ENCODE data around the gene GCK.

GCK gene

DNA sequence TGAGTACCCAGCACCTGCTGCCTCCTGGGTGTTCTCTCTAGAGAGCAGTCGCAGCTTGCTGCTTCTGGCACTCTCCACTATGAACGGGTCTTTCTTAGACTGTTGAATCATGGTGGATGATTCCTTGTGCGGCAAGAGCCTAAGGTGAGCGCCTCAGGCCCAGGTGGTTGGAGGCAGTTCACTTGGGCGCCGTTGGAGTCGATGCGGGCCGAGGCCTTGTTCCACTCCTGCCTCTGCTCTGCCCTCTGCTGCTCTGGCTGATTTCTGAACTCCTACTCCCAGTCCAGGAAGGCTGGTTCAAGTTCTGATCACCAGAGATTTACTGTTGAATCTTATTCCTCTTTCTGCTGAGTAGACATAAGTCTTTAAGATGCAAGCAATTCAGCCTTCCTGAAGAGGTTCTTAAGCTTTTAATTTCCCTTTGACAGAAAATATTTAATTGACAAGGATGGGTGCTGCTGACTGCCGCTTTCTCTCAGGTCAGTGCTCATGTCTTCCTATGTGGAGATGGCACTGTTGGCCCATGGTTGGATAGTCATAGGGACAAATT is 22.0 kb upstream of the GCK start:
- TF ChIP-seq POLR2AphosphoS5 (IDR thresholded peaks at IDR 0.05; ENCODE audit: low read depth, low read length) (no peak), TAF1 (IDR thresholded peaks at IDR 0.05; ENCODE audit: borderline replicate concordance, insufficient read depth, low read length) (no peak), FOXP2 (optimal IDR thresholded peaks at IDR 0.05; ENCODE audit: borderline replicate concordance, extremely low read depth, extremely low read length, insufficient read depth) (no peak), SIN3A (IDR thresholded peaks at IDR 0.05; ENCODE audit: borderline replicate concordance, insufficient read depth, low read length) (no peak)
- TF ChIP-seq, protein P1, sequence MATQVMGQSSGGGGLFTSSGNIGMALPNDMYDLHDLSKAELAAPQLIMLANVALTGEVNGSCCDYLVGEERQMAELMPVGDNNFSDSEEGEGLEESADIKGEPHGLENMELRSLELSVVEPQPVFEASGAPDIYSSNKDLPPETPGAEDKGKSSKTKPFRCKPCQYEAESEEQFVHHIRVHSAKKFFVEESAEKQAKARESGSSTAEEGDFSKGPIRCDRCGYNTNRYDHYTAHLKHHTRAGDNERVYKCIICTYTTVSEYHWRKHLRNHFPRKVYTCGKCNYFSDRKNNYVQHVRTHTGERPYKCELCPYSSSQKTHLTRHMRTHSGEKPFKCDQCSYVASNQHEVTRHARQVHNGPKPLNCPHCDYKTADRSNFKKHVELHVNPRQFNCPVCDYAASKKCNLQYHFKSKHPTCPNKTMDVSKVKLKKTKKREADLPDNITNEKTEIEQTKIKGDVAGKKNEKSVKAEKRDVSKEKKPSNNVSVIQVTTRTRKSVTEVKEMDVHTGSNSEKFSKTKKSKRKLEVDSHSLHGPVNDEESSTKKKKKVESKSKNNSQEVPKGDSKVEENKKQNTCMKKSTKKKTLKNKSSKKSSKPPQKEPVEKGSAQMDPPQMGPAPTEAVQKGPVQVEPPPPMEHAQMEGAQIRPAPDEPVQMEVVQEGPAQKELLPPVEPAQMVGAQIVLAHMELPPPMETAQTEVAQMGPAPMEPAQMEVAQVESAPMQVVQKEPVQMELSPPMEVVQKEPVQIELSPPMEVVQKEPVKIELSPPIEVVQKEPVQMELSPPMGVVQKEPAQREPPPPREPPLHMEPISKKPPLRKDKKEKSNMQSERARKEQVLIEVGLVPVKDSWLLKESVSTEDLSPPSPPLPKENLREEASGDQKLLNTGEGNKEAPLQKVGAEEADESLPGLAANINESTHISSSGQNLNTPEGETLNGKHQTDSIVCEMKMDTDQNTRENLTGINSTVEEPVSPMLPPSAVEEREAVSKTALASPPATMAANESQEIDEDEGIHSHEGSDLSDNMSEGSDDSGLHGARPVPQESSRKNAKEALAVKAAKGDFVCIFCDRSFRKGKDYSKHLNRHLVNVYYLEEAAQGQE (IDR thresholded peaks at IDR 0.05; ENCODE audit: insufficient read depth in 1 of 2, low read depth in 2 of 2, low read length in 2 of 2), result no peak

DNA sequence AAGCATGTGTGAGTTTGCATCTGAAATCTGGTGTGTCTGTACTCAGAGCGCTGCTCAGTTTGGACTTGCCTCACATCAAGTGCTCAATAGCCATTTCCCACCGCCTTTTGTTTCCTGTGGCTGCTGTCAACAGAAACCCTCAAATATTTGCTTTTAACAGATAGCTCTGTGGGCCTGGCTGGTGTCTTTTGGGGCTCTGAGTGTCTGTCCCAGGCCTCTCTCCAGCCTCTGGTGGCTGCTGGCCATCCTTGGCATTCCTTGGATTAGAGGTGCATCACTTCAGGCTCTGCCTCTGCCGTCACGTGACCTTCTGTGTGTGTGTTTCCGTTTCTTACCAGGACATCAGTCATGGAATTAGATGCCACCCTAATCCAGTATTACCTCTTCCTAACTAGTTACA is 20.9 kb upstream of the GCK start:
- TF ChIP-seq TAF1 (IDR thresholded peaks at IDR 0.05; ENCODE audit: borderline replicate concordance, insufficient read depth, low read length) (no peak), FOXP2 (optimal IDR thresholded peaks at IDR 0.05; ENCODE audit: borderline replicate concordance, extremely low read depth, extremely low read length, insufficient read depth) (no peak), SIN3A (IDR thresholded peaks at IDR 0.05; ENCODE audit: borderline replicate concordance, insufficient read depth, low read length) (no peak), POLR2AphosphoS5 (IDR thresholded peaks at IDR 0.05; ENCODE audit: low read depth, low read length) (no peak)
- TF ChIP-seq, protein P1 (IDR thresholded peaks at IDR 0.05; ENCODE audit: insufficient read depth in 1 of 2, low read depth in 2 of 2, low read length in 2 of 2), result no peak

DNA sequence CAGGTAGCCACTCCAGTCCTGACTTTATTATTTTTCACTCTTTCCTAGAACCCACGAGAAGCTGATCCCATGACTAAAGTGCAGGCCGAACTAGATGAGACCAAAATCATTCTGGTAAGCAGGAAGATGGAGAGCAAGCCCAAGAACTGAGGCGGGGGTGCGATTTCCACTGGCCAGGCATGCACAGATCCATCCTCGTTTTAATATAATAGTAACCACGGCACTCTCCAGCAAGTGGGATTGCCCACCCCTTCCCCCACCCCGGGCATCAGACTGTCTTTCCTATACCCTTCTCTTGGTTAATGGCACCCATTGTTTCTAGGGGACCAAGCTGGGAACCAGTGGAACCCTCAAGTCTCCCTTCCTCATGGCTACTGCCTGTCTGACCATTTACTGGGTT is 18.8 kb upstream of the GCK start:
- no peak for TF ChIP-seq TAF1 (IDR thresholded peaks at IDR 0.05; ENCODE audit: borderline replicate concordance, insufficient read depth, low read length)
- TF ChIP-seq, protein P1 (IDR thresholded peaks at IDR 0.05; ENCODE audit: insufficient read depth in 1 of 2, low read depth in 2 of 2, low read length in 2 of 2), result no peak
- no peak for TF ChIP-seq POLR2AphosphoS5 (IDR thresholded peaks at IDR 0.05; ENCODE audit: low read depth, low read length)
- no peak for TF ChIP-seq FOXP2 (optimal IDR thresholded peaks at IDR 0.05; ENCODE audit: borderline replicate concordance, extremely low read depth, extremely low read length, insufficient read depth)
- TF ChIP-seq SIN3A (IDR thresholded peaks at IDR 0.05; ENCODE audit: borderline replicate concordance, insufficient read depth, low read length), result no peak

DNA sequence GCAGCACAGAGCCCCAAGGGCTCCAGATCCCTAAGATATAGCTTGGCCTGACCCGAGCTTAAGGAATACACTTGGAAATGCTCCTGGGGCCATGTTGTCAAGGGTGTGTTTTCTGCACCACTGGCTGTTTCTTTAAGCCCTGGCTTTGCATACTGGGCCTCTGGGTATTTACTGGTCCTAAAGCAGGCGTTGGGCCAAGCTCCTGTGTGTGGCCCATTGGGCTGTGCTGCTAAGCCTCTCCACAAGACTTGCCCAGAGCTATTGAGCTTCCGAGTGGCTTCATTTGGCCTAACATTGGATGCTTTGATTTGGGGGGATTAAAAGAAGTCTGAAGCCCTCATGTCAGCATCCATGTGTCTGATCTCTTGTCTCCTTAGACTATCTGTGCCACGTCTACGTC is 16.8 kb upstream of the GCK start:
- TF ChIP-seq SIN3A (IDR thresholded peaks at IDR 0.05; ENCODE audit: borderline replicate concordance, insufficient read depth, low read length), result no peak
- no peak for TF ChIP-seq POLR2AphosphoS5 (IDR thresholded peaks at IDR 0.05; ENCODE audit: low read depth, low read length)
- TF ChIP-seq FOXP2 (optimal IDR thresholded peaks at IDR 0.05; ENCODE audit: borderline replicate concordance, extremely low read depth, extremely low read length, insufficient read depth), result no peak
- no peak for TF ChIP-seq TAF1 (IDR thresholded peaks at IDR 0.05; ENCODE audit: borderline replicate concordance, insufficient read depth, low read length)
- TF ChIP-seq, protein P1 (IDR thresholded peaks at IDR 0.05; ENCODE audit: insufficient read depth in 1 of 2, low read depth in 2 of 2, low read length in 2 of 2), result no peak

DNA sequence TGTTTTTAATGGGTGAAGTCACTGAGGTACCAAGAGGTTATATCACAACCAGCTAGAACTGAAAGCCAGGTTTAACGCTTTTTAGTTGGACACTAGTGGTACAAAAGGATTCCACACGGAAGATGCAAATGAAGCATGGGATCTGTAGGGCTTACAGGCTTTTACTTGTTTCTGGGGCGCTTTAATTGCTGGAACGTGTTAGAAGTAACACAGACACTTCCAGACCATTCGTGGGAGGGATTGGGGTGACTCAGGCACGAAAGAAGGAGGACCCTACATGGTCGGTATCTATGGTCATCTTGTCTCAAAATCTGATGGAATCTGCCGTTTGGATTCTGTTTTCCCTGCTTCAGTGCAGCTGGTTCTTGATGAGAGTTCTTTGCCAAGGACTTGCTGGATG is 12.6 kb upstream of the GCK start:
- TF ChIP-seq SIN3A (IDR thresholded peaks at IDR 0.05; ENCODE audit: borderline replicate concordance, insufficient read depth, low read length) (no peak), FOXP2 (optimal IDR thresholded peaks at IDR 0.05; ENCODE audit: borderline replicate concordance, extremely low read depth, extremely low read length, insufficient read depth) (no peak), TAF1 (IDR thresholded peaks at IDR 0.05; ENCODE audit: borderline replicate concordance, insufficient read depth, low read length) (no peak), POLR2AphosphoS5 (IDR thresholded peaks at IDR 0.05; ENCODE audit: low read depth, low read length) (no peak)
- TF ChIP-seq, protein P1 (IDR thresholded peaks at IDR 0.05; ENCODE audit: insufficient read depth in 1 of 2, low read depth in 2 of 2, low read length in 2 of 2), result no peak
